ENCODE data around the gene GLT1D1.

DNA sequence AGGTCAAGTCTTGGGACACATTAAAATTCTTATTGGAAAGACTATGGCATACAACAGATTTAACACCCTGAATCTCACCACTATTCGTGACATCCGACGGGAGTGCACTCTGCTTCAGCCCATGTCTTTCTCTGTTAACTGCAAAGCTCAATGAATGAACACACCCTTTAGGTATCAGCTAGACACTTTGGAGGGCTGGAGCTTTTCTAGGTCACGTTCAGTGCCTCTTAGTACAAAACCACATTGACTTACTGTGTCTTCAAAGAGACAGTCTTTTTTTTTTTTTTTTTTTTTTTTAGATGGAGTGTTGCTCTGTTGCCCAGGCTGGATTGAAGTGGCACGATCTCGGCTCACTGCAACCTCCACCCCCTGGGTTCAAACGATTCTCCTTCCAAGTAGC is 80.6 kb downstream of the GLT1D1 start:
- TF ChIP-seq, protein P1, sequence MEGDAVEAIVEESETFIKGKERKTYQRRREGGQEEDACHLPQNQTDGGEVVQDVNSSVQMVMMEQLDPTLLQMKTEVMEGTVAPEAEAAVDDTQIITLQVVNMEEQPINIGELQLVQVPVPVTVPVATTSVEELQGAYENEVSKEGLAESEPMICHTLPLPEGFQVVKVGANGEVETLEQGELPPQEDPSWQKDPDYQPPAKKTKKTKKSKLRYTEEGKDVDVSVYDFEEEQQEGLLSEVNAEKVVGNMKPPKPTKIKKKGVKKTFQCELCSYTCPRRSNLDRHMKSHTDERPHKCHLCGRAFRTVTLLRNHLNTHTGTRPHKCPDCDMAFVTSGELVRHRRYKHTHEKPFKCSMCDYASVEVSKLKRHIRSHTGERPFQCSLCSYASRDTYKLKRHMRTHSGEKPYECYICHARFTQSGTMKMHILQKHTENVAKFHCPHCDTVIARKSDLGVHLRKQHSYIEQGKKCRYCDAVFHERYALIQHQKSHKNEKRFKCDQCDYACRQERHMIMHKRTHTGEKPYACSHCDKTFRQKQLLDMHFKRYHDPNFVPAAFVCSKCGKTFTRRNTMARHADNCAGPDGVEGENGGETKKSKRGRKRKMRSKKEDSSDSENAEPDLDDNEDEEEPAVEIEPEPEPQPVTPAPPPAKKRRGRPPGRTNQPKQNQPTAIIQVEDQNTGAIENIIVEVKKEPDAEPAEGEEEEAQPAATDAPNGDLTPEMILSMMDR (conservative IDR thresholded peaks at IDR 0.05 in 1 of 2, IDR thresholded peaks at IDR 0.05 in 1 of 2; ENCODE audit: low read depth in 1 of 2, low read length in 2 of 2), result no peak
- TF ChIP-seq EZH2 (IDR thresholded peaks at IDR 0.05; ENCODE audit: low read length, missing control alignments), result no peak

Measured in fibroblast of lung (primary cell).